HepG2 (cell line): Measurements from ENCODE around the gene ORM1.

Experiments
- EP300 ChIP-seq, 3 experiments: sonication (generic) in 1 of 3; formaldehyde crosslinking in 1 of 3; IDR thresholded peaks; 2 replicates each; pipeline versions ENCODE4 v1.5.1 to v1.6.1; 2011 to 2020; ENCODE audit warnings: low read depth in 2 of 3, low read length in 2 of 3, borderline replicate concordance in 1 of 3, improper control_type of control experiment in 1 of 3, mild to moderate bottlenecking in 1 of 3, missing genetic modification reagents in 1 of 3, moderate library complexity in 1 of 3
- SUZ12 ChIP-seq: fragments of 150-350 bp; IDR thresholded peaks from 2 replicates; pipeline ENCODE4 v1.6.1; 2014; ENCODE audit warnings: low read depth, low read length
- ZFX ChIP-seq: sonication (generic); formaldehyde crosslinking; IDR thresholded peaks from 2 replicates; pipeline ENCODE4 v1.4.0; 2020; ENCODE audit warnings: mild to moderate bottlenecking, low read depth, missing genetic modification reagents, moderate library complexity
- ZNF660 ChIP-seq: sonication (generic); formaldehyde crosslinking; IDR thresholded peaks from 2 replicates; pipeline ENCODE4 v1.5.1; 2020; ENCODE audit warnings: mild to moderate bottlenecking, low read depth, missing genetic modification reagents, borderline replicate concordance
- ZZZ3 ChIP-seq: sonication (generic); formaldehyde crosslinking; IDR thresholded peaks from 2 replicates; pipeline ENCODE4 v1.4.0; 2020; ENCODE audit warnings: missing genetic modification reagents, mild to moderate bottlenecking, borderline replicate concordance
- TF ChIP-seq, protein P1 (sequence below): sonication (generic); formaldehyde crosslinking; IDR thresholded peaks from 2 replicates; pipeline ENCODE4 v1.5.0; 2020; ENCODE audit warnings: mild to moderate bottlenecking, missing genetic modification reagents, moderate library complexity
- TF ChIP-seq, protein P2 (sequence below): sonication (generic); formaldehyde crosslinking; conservative IDR thresholded peaks from 2 replicates; pipeline ENCODE4 v1.4.0; 2020; ENCODE audit warnings: missing genetic modification reagents
- TF ChIP-seq, protein P3 (sequence below): sonication (generic); formaldehyde crosslinking; IDR thresholded peaks from 2 replicates; pipeline ENCODE4 v1.8.0; 2022; ENCODE audit warnings: missing genetic modification reagents, mild to moderate bottlenecking, moderate library complexity, borderline replicate concordance

DNA sequence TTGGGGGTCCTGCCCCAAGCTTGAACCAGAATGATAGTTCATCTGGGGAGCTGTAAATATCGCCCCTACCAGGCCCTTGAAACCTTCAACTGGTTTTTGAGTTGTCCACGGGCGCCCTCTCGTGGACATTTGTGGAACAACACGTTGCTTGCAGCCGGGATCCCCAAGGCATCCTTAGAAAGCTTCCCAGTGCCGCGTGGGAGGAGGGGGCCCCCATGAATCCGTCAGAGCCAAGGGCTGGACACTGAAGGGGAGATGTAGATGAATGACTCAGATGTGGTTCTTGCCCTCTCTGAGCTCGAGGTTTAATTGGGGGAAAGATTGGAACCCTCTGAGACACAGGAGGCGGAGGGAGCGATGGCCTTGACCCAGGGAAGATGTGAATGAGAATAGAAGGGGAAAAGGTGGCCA, 31.8 kb upstream of the ORM1 start:
- TF ChIP-seq EP300 (IDR thresholded peaks at IDR 0.05; ENCODE audit: low read depth in 2 of 2, low read length in 2 of 2): no peak
- TF ChIP-seq EP300 (CRISPR knock-in tag; IDR thresholded peaks at IDR 0.05; ENCODE audit: borderline replicate concordance): no peak
- TF ChIP-seq ZZZ3: no peak
- TF ChIP-seq, protein P1, sequence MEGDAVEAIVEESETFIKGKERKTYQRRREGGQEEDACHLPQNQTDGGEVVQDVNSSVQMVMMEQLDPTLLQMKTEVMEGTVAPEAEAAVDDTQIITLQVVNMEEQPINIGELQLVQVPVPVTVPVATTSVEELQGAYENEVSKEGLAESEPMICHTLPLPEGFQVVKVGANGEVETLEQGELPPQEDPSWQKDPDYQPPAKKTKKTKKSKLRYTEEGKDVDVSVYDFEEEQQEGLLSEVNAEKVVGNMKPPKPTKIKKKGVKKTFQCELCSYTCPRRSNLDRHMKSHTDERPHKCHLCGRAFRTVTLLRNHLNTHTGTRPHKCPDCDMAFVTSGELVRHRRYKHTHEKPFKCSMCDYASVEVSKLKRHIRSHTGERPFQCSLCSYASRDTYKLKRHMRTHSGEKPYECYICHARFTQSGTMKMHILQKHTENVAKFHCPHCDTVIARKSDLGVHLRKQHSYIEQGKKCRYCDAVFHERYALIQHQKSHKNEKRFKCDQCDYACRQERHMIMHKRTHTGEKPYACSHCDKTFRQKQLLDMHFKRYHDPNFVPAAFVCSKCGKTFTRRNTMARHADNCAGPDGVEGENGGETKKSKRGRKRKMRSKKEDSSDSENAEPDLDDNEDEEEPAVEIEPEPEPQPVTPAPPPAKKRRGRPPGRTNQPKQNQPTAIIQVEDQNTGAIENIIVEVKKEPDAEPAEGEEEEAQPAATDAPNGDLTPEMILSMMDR: peak; percentile 88
- no peak for TF ChIP-seq SUZ12
- TF ChIP-seq ZNF660 (CRISPR knock-in tag): no peak
- TF ChIP-seq, protein P2, sequence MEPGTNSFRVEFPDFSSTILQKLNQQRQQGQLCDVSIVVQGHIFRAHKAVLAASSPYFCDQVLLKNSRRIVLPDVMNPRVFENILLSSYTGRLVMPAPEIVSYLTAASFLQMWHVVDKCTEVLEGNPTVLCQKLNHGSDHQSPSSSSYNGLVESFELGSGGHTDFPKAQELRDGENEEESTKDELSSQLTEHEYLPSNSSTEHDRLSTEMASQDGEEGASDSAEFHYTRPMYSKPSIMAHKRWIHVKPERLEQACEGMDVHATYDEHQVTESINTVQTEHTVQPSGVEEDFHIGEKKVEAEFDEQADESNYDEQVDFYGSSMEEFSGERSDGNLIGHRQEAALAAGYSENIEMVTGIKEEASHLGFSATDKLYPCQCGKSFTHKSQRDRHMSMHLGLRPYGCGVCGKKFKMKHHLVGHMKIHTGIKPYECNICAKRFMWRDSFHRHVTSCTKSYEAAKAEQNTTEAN (CRISPR knock-in tag): no peak
- TF ChIP-seq, protein P3, sequence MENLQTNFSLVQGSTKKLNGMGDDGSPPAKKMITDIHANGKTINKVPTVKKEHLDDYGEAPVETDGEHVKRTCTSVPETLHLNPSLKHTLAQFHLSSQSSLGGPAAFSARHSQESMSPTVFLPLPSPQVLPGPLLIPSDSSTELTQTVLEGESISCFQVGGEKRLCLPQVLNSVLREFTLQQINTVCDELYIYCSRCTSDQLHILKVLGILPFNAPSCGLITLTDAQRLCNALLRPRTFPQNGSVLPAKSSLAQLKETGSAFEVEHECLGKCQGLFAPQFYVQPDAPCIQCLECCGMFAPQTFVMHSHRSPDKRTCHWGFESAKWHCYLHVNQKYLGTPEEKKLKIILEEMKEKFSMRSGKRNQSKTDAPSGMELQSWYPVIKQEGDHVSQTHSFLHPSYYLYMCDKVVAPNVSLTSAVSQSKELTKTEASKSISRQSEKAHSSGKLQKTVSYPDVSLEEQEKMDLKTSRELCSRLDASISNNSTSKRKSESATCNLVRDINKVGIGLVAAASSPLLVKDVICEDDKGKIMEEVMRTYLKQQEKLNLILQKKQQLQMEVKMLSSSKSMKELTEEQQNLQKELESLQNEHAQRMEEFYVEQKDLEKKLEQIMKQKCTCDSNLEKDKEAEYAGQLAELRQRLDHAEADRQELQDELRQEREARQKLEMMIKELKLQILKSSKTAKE (CRISPR knock-in tag): no peak
- no peak for TF ChIP-seq ZFX (CRISPR knock-in tag)
